ENCODE measurements around the gene CASP1.
"Not testable (repeated sequence)": the region's sequence is repeated elsewhere in the genome, so short reads cannot be mapped to it uniquely, and the experiment has no call there.

DNA sequence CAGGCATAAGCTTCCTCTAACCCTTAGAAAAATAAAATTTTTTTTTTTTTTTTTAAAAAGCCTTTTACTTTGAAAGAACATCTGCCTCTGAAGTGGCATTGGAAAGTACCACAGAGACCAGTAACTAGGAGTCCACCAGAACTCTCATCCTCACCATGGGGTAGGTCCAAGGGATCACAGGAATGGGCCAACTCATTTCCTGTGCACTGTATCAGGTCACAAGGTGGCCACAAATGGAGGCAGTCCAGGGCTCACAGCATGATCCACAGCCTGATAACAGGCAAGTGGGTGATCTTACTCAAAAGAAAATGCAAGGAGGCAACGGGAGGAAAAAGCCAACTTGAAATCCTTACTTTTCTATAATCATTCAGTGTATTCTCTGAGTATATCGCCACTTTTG is 34.8 kb upstream of the CASP1 start:
- TF ChIP-seq POLR2AphosphoS5 (IDR thresholded peaks at IDR 0.05; ENCODE audit: insufficient read depth in 1 of 2, low read depth in 1 of 2), result not testable (repeated sequence)
- TF ChIP-seq, protein P1, sequence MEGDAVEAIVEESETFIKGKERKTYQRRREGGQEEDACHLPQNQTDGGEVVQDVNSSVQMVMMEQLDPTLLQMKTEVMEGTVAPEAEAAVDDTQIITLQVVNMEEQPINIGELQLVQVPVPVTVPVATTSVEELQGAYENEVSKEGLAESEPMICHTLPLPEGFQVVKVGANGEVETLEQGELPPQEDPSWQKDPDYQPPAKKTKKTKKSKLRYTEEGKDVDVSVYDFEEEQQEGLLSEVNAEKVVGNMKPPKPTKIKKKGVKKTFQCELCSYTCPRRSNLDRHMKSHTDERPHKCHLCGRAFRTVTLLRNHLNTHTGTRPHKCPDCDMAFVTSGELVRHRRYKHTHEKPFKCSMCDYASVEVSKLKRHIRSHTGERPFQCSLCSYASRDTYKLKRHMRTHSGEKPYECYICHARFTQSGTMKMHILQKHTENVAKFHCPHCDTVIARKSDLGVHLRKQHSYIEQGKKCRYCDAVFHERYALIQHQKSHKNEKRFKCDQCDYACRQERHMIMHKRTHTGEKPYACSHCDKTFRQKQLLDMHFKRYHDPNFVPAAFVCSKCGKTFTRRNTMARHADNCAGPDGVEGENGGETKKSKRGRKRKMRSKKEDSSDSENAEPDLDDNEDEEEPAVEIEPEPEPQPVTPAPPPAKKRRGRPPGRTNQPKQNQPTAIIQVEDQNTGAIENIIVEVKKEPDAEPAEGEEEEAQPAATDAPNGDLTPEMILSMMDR (IDR thresholded peaks at IDR 0.05), result not testable (repeated sequence)

Data from vagina (tissue), 2 donors.